Right atrium auricular region (tissue), 2 donors: ENCODE measurements around the gene CADM1. TPM values are rescaled to one million over a fixed set of nuclear protein-coding genes. Genes with fewer than 3 reads are reported as not detected.

Experiments
- DNase-seq: peaks from one replicate; pipeline ENCODE4 v3.0.0-alpha.2; 2019; ENCODE audit warnings: low spot score
- H3K27ac ChIP-seq, 2 donors: fragments of 200-600 bp; sonication (generic); 1 replicate in 1 of 2; 2 replicates in 1 of 2; pipeline ENCODE4 v1.5.1; 2016 to 2019
- H3K27me3 ChIP-seq, 2 donors: fragments of 200-600 bp; sonication (generic); one replicate each; pipeline versions ENCODE4 v1.5.1 to v1.6.0; 2017 to 2019
- H3K36me3 ChIP-seq: fragments of 200-600 bp; sonication (generic); one replicate; pipeline ENCODE4 v1.5.1; 2016
- H3K4me1 ChIP-seq, 2 donors: fragments of 200-600 bp; sonication (generic); one replicate each; pipeline versions ENCODE4 v1.5.1 to v1.6.0; 2017 to 2019
- H3K4me3 ChIP-seq, 2 donors: fragments of 200-600 bp; sonication (generic); 1 replicate in 1 of 2; 2 replicates in 1 of 2; pipeline ENCODE4 v1.5.1; 2017 to 2019; ENCODE audit warnings: mild to moderate bottlenecking in 1 of 2, moderate library complexity in 1 of 2
- H3K9me3 ChIP-seq, 2 donors: fragments of 200-600 bp; sonication (generic); one replicate each; pipeline ENCODE4 v1.5.1; 2019
- CTCF ChIP-seq, 2 donors: fragments of 200-600 bp; sonication (generic); IDR thresholded peaks; one replicate each; pipeline ENCODE4 v1.5.1; 2019; ENCODE audit warnings: antibody characterized with exemption in 2 of 2
- total RNA-seq, 2 donors: library from RNA; depleted of rRNA; stranded (reverse); fragments of >200 nt; gene quantifications; one replicate each; pipeline ENCODE4 v1.1.0, GENCODE V29; 2016

Gene CADM1
- total RNA-seq, 2 donors from 2014 or later, result 19.8 to 33.9 TPM

- Histone ChIP-seq H3K36me3 (no peaks in the 10 kb centered on the region), H3K4me1 (no peaks in the 10 kb centered on the region), H3K4me3 (no peak overlapping the region), H3K27ac (peak overlapping the region in 1 of 2 donors; percentile 29), H3K27me3 (no peaks in the 10 kb centered on the region), H3K9me3 (no peaks in the 10 kb centered on the region)
- no peak for DNase-seq
- no peak for TF ChIP-seq CTCF (IDR thresholded peaks at IDR 0.05)
These were observed 295.4 kb downstream of the CADM1 start for GRCh38 chr11:115208808-115209259.

- Histone ChIP-seq H3K36me3 (no peaks in the 10 kb centered on the region), H3K4me1 (no peaks in the 10 kb centered on the region), H3K4me3 (no peak overlapping the region), H3K27ac (peak overlapping the region in 1 of 2 donors; percentile 36), H3K9me3 (no peaks in the 10 kb centered on the region), H3K27me3 (no peaks in the 10 kb centered on the region)
- no peak for TF ChIP-seq CTCF (IDR thresholded peaks at IDR 0.05)
- no peak for DNase-seq
These were observed 296.3 kb downstream of the CADM1 start for GRCh38 chr11:115207916-115208315.

- Histone ChIP-seq H3K36me3 (no peaks in the 10 kb centered on the region), H3K4me3 (no peak overlapping the region), H3K9me3 (no peaks in the 10 kb centered on the region), H3K4me1 (no peaks in the 10 kb centered on the region), H3K27me3 (no peaks in the 10 kb centered on the region), H3K27ac (peak overlapping the region in 1 of 2 donors; percentile 36)
- no peak for TF ChIP-seq CTCF (IDR thresholded peaks at IDR 0.05)
- no peak for DNase-seq
These were observed 297.0 kb downstream of the CADM1 start for GRCh38 chr11:115207166-115207591.

GRCh38 chr11:115206365-115207022 lies 297.7 kb downstream of the CADM1 start:
- Histone ChIP-seq H3K4me3 (no peak overlapping the region), H3K4me1 (no peaks in the 10 kb centered on the region), H3K27me3 (no peaks in the 10 kb centered on the region), H3K27ac (no peak overlapping the region), H3K36me3 (no peaks in the 10 kb centered on the region), H3K9me3 (no peaks in the 10 kb centered on the region)
- no peak for DNase-seq
- no peak for TF ChIP-seq CTCF (IDR thresholded peaks at IDR 0.05)

GRCh38 chr11:115202900-115203552 lies 301.2 kb downstream of the CADM1 start:
- no peaks in the 10 kb centered on the region for H3K4me1 ChIP-seq
- no peaks in the 10 kb centered on the region for H3K36me3 ChIP-seq
- no peak for TF ChIP-seq CTCF (IDR thresholded peaks at IDR 0.05)
- H3K4me3 ChIP-seq, result no peak overlapping the region
- H3K27ac ChIP-seq, result no peak overlapping the region
- no peaks in the 10 kb centered on the region for H3K27me3 ChIP-seq
- H3K9me3 ChIP-seq, result no peaks in the 10 kb centered on the region
- DNase-seq, result no peak
